ENCODE data around the gene GPR65.

GPR65 gene

DNA sequence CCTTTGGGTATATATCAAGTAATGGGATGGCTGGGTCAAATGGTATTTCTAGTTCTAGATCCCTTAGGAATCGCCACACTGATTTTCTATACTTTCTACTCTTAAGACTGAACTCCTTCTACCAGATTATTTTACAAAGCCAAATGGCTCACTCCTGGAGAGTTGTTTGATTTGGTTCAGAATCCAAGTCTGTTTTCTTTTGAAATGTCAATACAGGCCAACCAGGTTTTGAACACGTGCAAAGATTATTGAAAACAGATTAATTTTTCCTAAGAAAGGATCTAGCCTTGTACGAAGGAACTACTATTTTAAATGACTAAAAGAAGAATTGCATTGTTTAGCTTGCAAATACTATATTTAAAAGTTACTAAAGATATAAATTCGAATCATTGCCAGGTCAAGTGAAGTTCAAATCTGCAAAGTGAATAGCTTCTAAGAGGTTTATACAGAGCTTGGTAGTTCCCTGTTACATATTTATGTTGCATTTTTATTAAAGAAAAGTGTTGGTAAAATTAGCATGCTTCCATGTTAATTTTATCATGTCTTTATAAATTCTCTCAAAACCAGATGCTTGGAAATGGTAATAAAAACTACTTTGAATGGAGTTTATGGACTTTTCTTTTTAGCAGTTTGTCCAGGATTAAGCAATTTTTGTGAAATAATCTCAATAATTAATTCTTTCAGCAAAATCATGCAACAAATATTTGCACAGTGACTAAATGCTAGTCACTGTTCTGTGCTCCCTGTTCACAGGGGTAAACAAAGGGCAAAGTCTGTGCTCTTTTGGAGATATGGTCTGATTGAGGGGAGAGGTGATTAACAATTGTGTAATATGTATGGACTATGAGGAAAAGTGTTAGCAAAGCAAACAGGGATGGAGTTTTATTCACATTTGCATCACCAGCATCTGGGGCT lies 38.9 kb downstream of the GPR65 start:
- Histone ChIP-seq H3K4me3 (ENCODE audit: low read depth in 1 of 2, low read length in 2 of 2) (no peak overlapping the region), H3K27ac (ENCODE audit: low read depth, low read length) (no peak overlapping the region), H3K36me3 (ENCODE audit: insufficient read depth, low read length) (no peaks in the 10 kb centered on the region), H3K9me3 (ENCODE audit: low read length) (no peaks in the 10 kb centered on the region), H3K9ac (ENCODE audit: low read length) (no peak overlapping the region), H3K27me3 (ENCODE audit: control insufficient read depth in 1 of 2, insufficient read depth in 2 of 2, low read length in 2 of 2) (no peaks in the 10 kb centered on the region), H3K4me1 (ENCODE audit: insufficient read depth, low read length) (no peaks in the 10 kb centered on the region)

DNA sequence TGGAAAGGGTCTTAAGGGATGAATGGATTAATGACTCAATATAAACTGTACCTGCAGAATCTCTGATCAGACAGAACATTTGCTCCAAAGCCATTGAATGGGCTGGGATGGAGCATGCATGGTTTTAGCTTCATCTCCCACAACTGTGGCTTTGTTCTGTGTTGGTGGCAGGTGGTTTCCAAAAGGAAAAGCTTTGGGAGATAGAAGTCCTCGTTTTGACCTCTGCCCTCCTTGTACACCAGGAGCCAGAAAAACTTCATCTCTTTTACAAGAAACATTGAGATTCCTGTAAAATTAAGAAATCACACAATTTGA lies 39.5 kb downstream of the GPR65 start:
- Histone ChIP-seq H3K27ac (ENCODE audit: low read depth, low read length) (no peak overlapping the region), H3K4me3 (ENCODE audit: low read depth in 1 of 2, low read length in 2 of 2) (no peak overlapping the region), H3K9ac (ENCODE audit: low read length) (no peak overlapping the region), H3K27me3 (ENCODE audit: control insufficient read depth in 1 of 2, insufficient read depth in 2 of 2, low read length in 2 of 2) (no peaks in the 10 kb centered on the region), H3K36me3 (ENCODE audit: insufficient read depth, low read length) (no peaks in the 10 kb centered on the region), H3K4me1 (ENCODE audit: insufficient read depth, low read length) (no peaks in the 10 kb centered on the region), H3K9me3 (ENCODE audit: low read length) (no peaks in the 10 kb centered on the region)

DNA sequence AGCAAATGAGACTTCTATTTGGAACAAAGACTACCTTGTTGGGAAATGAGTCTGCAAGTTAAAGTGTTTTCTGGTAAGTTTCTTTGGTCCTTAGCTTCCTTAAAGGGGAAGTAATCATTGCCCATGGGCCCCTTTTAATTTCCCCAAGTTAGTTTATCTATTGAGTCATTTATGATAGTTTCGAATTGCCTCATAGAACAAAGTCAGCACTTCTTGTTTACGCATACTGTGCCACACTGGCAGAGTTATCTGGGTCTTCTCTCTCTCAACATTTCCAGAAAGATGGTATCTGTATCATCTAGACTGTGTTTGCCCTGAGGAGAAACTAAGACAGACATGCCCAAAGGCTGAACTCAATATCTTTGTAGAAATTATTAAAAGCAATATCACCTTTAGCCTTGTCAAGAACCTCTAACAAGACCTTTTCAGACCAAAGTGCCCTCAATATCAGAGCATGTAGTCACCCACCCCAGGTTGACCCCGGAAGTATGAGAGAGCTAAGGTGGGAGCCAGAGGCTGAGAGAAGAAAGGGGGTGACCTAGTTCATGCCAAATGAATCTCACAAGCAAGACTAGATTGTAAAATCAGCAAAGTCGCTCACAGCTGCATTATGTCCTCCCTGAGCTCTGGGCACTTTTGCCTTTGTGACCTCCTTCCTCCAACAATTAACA lies 40.0 kb downstream of the GPR65 start:
- no peak overlapping the region for H3K27ac ChIP-seq (ENCODE audit: low read depth, low read length)
- H3K9ac ChIP-seq (ENCODE audit: low read length), result no peak overlapping the region
- H3K9me3 ChIP-seq (ENCODE audit: low read length), result no peaks in the 10 kb centered on the region
- no peaks in the 10 kb centered on the region for H3K4me1 ChIP-seq (ENCODE audit: insufficient read depth, low read length)
- no peaks in the 10 kb centered on the region for H3K36me3 ChIP-seq (ENCODE audit: insufficient read depth, low read length)
- H3K4me3 ChIP-seq (ENCODE audit: low read depth in 1 of 2, low read length in 2 of 2), result no peak overlapping the region
- no peaks in the 10 kb centered on the region for H3K27me3 ChIP-seq (ENCODE audit: control insufficient read depth in 1 of 2, insufficient read depth in 2 of 2, low read length in 2 of 2)

DNA sequence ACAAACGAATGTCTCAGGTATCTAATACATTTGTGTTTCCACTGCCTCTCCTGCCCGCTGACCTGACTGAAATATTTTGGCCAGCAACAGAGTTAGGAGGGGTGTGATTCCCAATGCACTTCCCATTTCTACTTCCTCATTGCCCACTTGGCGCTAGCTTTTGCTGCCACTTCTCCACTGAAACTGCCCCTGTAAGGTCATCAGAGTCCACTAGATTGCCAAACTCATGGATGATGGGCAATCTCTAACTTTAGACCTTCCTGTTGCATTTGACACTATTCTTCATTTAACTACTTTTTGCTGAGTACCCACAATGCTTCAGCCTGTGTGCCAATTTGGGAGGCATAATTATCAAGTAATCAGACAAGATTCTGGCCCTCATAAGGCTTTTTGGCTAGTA lies 40.8 kb downstream of the GPR65 start:
- H3K9ac ChIP-seq (ENCODE audit: low read length), result no peak overlapping the region
- H3K9me3 ChIP-seq (ENCODE audit: low read length), result no peaks in the 10 kb centered on the region
- no peaks in the 10 kb centered on the region for H3K36me3 ChIP-seq (ENCODE audit: insufficient read depth, low read length)
- H3K27ac ChIP-seq (ENCODE audit: low read depth, low read length), result no peak overlapping the region
- no peaks in the 10 kb centered on the region for H3K27me3 ChIP-seq (ENCODE audit: control insufficient read depth in 1 of 2, insufficient read depth in 2 of 2, low read length in 2 of 2)
- H3K4me3 ChIP-seq (ENCODE audit: low read depth in 1 of 2, low read length in 2 of 2), result no peak overlapping the region
- no peaks in the 10 kb centered on the region for H3K4me1 ChIP-seq (ENCODE audit: insufficient read depth, low read length)

DNA sequence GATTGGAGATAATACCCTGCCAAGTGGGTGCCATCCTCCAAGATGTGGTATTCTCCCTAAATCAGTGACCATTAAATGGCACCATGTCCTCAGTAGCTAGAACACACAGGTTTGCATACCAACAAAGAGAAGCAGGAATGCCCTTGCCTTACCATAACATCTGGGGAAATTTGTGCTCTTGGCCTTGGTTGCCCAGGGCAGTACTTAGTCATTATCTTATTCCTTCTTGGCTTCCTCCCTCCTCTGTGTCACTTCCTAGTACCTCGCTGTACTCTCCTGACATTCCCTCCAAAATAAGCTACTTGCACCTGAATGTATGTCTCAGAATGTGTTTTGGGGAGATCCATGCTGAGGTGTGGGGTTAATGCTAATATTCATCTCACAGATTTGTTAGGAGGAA lies 43.4 kb downstream of the GPR65 start:
- H3K4me3 ChIP-seq (ENCODE audit: low read depth in 1 of 2, low read length in 2 of 2), result no peak overlapping the region
- no peak overlapping the region for H3K9ac ChIP-seq (ENCODE audit: low read length)
- no peaks in the 10 kb centered on the region for H3K4me1 ChIP-seq (ENCODE audit: insufficient read depth, low read length)
- no peaks in the 10 kb centered on the region for H3K36me3 ChIP-seq (ENCODE audit: insufficient read depth, low read length)
- H3K9me3 ChIP-seq (ENCODE audit: low read length), result no peaks in the 10 kb centered on the region
- no peaks in the 10 kb centered on the region for H3K27me3 ChIP-seq (ENCODE audit: control insufficient read depth in 1 of 2, insufficient read depth in 2 of 2, low read length in 2 of 2)
- H3K27ac ChIP-seq (ENCODE audit: low read depth, low read length), result no peak overlapping the region

DNA sequence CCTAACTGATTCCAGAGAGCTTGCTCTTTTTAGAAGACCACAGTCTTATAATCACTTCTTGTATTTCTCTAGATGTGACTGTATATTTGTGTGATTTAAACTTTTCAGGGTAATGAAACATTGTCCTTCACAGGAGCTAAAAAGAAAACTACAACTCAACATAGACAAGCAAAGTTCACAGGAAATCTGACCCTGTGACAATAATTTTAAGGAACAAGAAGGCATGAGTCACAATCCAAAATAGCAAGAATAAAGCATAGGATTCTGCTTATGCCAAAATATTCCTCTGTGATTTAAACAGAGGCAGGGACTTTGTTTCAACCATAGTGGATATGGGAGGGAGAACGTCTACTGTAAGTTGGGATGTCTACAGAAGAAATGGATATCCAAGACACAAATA lies 44.3 kb downstream of the GPR65 start:
- Histone ChIP-seq H3K9me3 (ENCODE audit: low read length) (no peaks in the 10 kb centered on the region), H3K4me3 (ENCODE audit: low read depth in 1 of 2, low read length in 2 of 2) (no peak overlapping the region), H3K4me1 (ENCODE audit: insufficient read depth, low read length) (no peaks in the 10 kb centered on the region), H3K36me3 (ENCODE audit: insufficient read depth, low read length) (no peaks in the 10 kb centered on the region), H3K9ac (ENCODE audit: low read length) (no peak overlapping the region), H3K27ac (ENCODE audit: low read depth, low read length) (no peak overlapping the region), H3K27me3 (ENCODE audit: control insufficient read depth in 1 of 2, insufficient read depth in 2 of 2, low read length in 2 of 2) (no peaks in the 10 kb centered on the region)

DNA sequence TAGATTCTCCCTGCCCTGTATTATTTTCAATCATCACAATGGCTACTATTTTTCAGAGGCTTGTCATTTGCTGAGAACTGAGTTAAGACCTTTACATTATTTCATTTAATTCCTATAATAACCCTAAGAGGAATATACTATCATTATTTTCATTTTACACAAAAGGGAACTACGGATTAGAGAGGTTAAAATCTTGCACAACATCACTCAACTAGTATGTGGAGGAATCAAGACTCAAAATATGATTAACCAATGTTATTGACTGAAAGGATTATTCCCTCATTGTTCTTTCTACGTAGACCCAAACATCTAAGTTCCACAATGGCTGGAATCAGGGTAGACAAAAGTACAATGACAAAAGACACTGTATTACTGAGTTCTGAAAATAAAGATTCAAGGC lies 45.0 kb downstream of the GPR65 start:
- no peak overlapping the region for H3K9ac ChIP-seq (ENCODE audit: low read length)

DNA sequence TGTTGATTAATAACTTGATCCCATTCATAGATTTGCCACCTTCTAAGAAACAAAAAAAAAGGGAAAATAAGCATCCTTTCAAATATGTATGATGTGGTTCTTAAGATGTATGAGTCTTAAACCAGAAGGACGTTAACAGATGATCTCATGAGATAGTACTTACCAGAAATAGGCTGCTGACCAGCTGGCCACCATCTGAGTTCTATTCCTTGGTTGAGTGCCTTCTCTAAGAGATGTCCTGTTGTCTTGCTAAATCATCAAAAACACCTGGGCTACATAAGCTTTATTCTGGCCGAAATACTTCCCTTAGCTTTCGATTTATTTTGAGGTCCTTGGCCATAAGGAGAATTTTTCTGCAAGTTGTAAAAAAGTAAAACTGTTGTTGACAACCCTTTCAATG lies 55.6 kb downstream of the GPR65 start:
- no peak overlapping the region for H3K27ac ChIP-seq (ENCODE audit: low read depth, low read length)
- no peaks in the 10 kb centered on the region for H3K9me3 ChIP-seq (ENCODE audit: low read length)
- no peaks in the 10 kb centered on the region for H3K36me3 ChIP-seq (ENCODE audit: insufficient read depth, low read length)
- H3K4me1 ChIP-seq (ENCODE audit: insufficient read depth, low read length), result no peaks in the 10 kb centered on the region
- no peaks in the 10 kb centered on the region for H3K27me3 ChIP-seq (ENCODE audit: control insufficient read depth in 1 of 2, insufficient read depth in 2 of 2, low read length in 2 of 2)
- no peak overlapping the region for H3K9ac ChIP-seq (ENCODE audit: low read length)
- no peak overlapping the region for H3K4me3 ChIP-seq (ENCODE audit: low read depth in 1 of 2, low read length in 2 of 2)

More for the DNA sequence above, 45.0 kb downstream of the GPR65 start:
- Histone ChIP-seq H3K4me1 (ENCODE audit: insufficient read depth, low read length) (no peaks in the 10 kb centered on the region), H3K36me3 (ENCODE audit: insufficient read depth, low read length) (no peaks in the 10 kb centered on the region), H3K4me3 (ENCODE audit: low read depth in 1 of 2, low read length in 2 of 2) (no peak overlapping the region), H3K9me3 (ENCODE audit: low read length) (no peaks in the 10 kb centered on the region), H3K27me3 (ENCODE audit: control insufficient read depth in 1 of 2, insufficient read depth in 2 of 2, low read length in 2 of 2) (no peaks in the 10 kb centered on the region), H3K27ac (ENCODE audit: low read depth, low read length) (no peak overlapping the region)

DNA sequence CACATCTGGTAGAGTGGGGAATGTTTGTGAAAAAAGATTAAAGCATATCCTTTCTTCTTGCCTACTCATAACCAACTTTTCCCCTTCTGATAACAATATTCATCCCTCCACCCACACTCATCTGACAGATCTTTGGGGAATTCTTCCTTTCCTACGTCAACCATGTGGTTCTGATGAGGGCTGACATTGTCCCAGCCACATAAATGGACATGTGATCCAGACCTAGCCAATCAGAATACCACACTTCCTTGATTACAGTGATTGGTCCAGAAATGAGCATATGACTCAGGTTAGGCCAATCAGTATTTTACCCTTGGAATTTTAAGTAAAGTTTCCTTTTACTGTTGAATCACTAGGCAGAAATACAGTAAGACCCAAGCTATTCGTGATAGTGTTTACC lies 58.9 kb downstream of the GPR65 start:
- Histone ChIP-seq H3K4me1 (ENCODE audit: insufficient read depth, low read length) (no peaks in the 10 kb centered on the region), H3K9ac (ENCODE audit: low read length) (no peak overlapping the region), H3K27ac (ENCODE audit: low read depth, low read length) (no peak overlapping the region), H3K36me3 (ENCODE audit: insufficient read depth, low read length) (no peaks in the 10 kb centered on the region), H3K4me3 (ENCODE audit: low read depth in 1 of 2, low read length in 2 of 2) (no peak overlapping the region), H3K27me3 (ENCODE audit: control insufficient read depth in 1 of 2, insufficient read depth in 2 of 2, low read length in 2 of 2) (no peaks in the 10 kb centered on the region), H3K9me3 (ENCODE audit: low read length) (no peaks in the 10 kb centered on the region)
